H1 (cell line): ENCODE results near the gene RALGAPA2. TPM values are rescaled to one million over a fixed set of nuclear protein-coding genes. Genes with fewer than 3 reads are reported as not detected.

Experiments
- ASH2L ChIP-seq: fragments of 200-600, 300-600 bp; sonication (generic); IDR thresholded peaks from one replicate; pipeline ENCODE4 v1.7.1; 2017; ENCODE audit warnings: low read length
- CBX5 ChIP-seq: fragments of 300-800, 300-1000 bp; sonication (generic); IDR thresholded peaks from 2 replicates; pipeline ENCODE4 v1.7.1; 2016; ENCODE audit warnings: antibody characterized with exemption, low read length, low read depth
- GTF2F1 ChIP-seq: IDR thresholded peaks from 2 replicates; pipeline ENCODE4 v1.6.1; 2012; ENCODE audit warnings: low read depth, low read length, improper control_type of control experiment, borderline replicate concordance
- SP4 ChIP-seq: IDR thresholded peaks from 2 replicates; pipeline ENCODE4 v1.6.1; 2012; ENCODE audit warnings: low read length, inconsistent platforms
- polyA plus RNA-seq, 7 experiments: library from polyadenylated mRNA; depleted of rRNA in 3 of 7; stranded (reverse) in 5 of 7; unstranded in 2 of 7; fragments of >200 nt in 5 of 7; fragments of 200-250 nt in 2 of 7; gene quantifications; 1 replicate in 5 of 7; 2 replicates in 1 of 7; 4 replicates in 1 of 7; pipeline versions ENCODE4 v1.2.1 to v1.2.3, GENCODE V29; 2011 to 2013; ENCODE audit warnings: missing spikeins in 2 of 7, mixed read lengths in 2 of 7
- total RNA-seq: library from RNA; stranded (reverse); fragmentation: NEBNext Ultra II Directional; extraction: Animal tissue kit (Norgen Biotek cat#: 25700); gene quantifications from 2 replicates; pipeline ENCODE4 v1.2.1, GENCODE V29; 2021

The RALGAPA2 gene
- total and polyA plus RNA-seq, 2 of the 8 experiments (the other 6 are each of a cell fraction or from before 2014, with no cell fraction given) = 5.1 to 25.5 TPM

- TF ChIP-seq GTF2F1 (no peak), ASH2L (no peak), CBX5 (no peak), SP4 (no peak)
These were observed 6.2 kb downstream of the RALGAPA2 start (continued) for GRCh38 chr20:20706285-20706684.
